Measurements from ENCODE around the gene CNTN1. TPM values are rescaled to one million over a fixed set of nuclear protein-coding genes. Genes with fewer than 3 reads are reported as not detected.

The CNTN1 gene
- total and polyA plus RNA-seq, 10 of the 15 experiments (the other 5 are each of a cell fraction or from before 2014, with no cell fraction given) = 0.06 to 0.14 TPM; not detected in 8

DNA sequence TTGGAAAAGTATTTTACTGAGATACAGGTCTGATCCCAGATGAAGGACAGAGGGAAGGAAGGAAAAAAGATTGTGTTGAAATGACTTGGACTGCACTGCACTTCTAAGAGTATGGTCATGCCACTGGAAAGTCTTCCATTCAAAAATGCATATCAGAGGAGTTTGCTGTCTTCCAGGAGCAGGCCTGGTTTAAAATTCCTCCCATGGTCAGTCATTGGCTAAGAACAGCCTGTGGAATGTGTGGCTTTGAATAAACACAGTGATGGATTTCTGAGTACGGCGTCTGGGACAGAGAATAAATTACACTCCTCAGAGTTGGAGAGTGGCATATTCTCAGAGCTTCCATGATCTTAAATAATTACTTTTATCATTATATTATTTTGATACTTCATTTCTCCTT is 250.1 kb downstream of the CNTN1 start (continued):
- TF ChIP-seq ZBTB40 (IDR thresholded peaks at IDR 0.05; ENCODE audit: borderline replicate concordance) (no peak), FOXK2 (IDR thresholded peaks at IDR 0.05) (no peak), RCOR1 (conservative IDR thresholded peaks at IDR 0.05; ENCODE audit: low read depth, low read length) (no peak), PML (IDR thresholded peaks at IDR 0.05; ENCODE audit: low read length) (no peak), JUNB (IDR thresholded peaks at IDR 0.05) (no peak), ZSCAN29 (IDR thresholded peaks at IDR 0.05) (no peak), HDAC2 (IDR thresholded peaks at IDR 0.05) (no peak)
- TF ChIP-seq, protein P1, sequence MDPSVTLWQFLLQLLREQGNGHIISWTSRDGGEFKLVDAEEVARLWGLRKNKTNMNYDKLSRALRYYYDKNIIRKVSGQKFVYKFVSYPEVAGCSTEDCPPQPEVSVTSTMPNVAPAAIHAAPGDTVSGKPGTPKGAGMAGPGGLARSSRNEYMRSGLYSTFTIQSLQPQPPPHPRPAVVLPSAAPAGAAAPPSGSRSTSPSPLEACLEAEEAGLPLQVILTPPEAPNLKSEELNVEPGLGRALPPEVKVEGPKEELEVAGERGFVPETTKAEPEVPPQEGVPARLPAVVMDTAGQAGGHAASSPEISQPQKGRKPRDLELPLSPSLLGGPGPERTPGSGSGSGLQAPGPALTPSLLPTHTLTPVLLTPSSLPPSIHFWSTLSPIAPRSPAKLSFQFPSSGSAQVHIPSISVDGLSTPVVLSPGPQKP (IDR thresholded peaks at IDR 0.05; ENCODE audit: low read depth, low read length) = no peak

DNA sequence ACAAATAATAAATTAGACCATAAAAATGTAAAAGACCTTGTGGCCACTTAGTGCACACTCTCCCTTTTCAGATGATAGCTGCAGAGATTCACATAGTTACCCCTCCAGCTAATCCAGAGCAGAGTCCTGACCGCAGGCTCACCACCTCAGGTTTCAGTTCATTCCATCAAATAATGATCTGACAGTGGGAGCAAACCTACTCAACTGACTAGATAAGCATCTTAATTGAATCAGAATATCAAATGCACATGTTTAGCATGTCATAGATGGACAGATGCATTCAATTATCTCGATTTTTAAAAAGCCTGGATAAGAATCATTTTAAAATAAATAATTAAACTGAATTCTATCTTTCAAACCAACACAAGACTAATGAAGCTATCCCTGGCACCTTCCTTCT is 253.5 kb downstream of the CNTN1 start:
- intact Hi-C loops (cut with micrococcal nuclease; ENCODE audit: unreplicated experiment) (loop anchor here (2.0 to 5.0 kb wide), 3 partner anchors 332 to 1427 kb away; no protein-coding TSS in a partner anchor), in situ Hi-C loops (cut with MboI) (loop anchor here (5.0 kb wide), 1 partner anchor 1077 kb away; no protein-coding TSS in a partner anchor)
- RAD21 ChIA-PET (ENCODE audit: unreplicated experiment) = interaction anchor here (0.6 to 1.5 kb wide), 7 partner anchors 16 to 1426 kb away, joined by 3 to 11 read pairs (median 3); no protein-coding TSS in a partner anchor
- CTCF ChIA-PET = interaction anchor here (0.7 to 3.1 kb wide), 13 partner anchors 10 to 1623 kb away, joined by 3 to 25 read pairs (median 3); no protein-coding TSS in a partner anchor
- Histone ChIP-seq H3K4me2 (ENCODE audit: control insufficient read depth, insufficient read depth) (no peak overlapping the region), H3K4me3 (no peak overlapping the region), H4K20me1 (ENCODE audit: control insufficient read depth, insufficient read depth) (no peaks in the 10 kb centered on the region), H3K79me2 (ENCODE audit: control insufficient read depth, insufficient read depth, low read length) (no peaks in the 10 kb centered on the region), H3K4me1 (ENCODE audit: control insufficient read depth, insufficient read depth, low read length) (no peaks in the 10 kb centered on the region), H3K27ac (ENCODE audit: control insufficient read depth, insufficient read depth) (no peak overlapping the region), H3K9me3 (replicated peaks; ENCODE audit: control insufficient read depth, insufficient read depth, low read length) (no peaks in the 10 kb centered on the region), H3K27me3 (replicated peaks in 1 of 2; ENCODE audit: control insufficient read depth in 2 of 2, insufficient read depth in 2 of 2, low read length in 1 of 2) (no peaks in the 10 kb centered on the region), H2AFZ (ENCODE audit: control insufficient read depth, low read depth, low read length) (no peak overlapping the region), H3K9ac (ENCODE audit: control insufficient read depth, insufficient read depth, low read length) (no peak overlapping the region), H3K36me3 (ENCODE audit: control insufficient read depth in 2 of 2, insufficient read depth in 2 of 2, low read length in 1 of 2) (no peaks in the 10 kb centered on the region)
- WGBS (ENCODE audit: insufficient coverage, insufficient replicate concordance, low lambda C conversion rate, missing lambda C conversion rate) = 45% methylated on average over 2 of the region's 2 CpGs
- DNase-seq (ENCODE audit: low read depth, low spot score) (no peak), ATAC-seq (no peak), FAIRE-seq (no peak)
- BruUV-seq (replicated peaks) = no TSS peak
- SMC1A ChIA-PET (ENCODE audit: uncharacterized antibody, unreplicated experiment) = interaction anchor here (0.6 to 1.4 kb wide), 7 partner anchors 11 to 1104 kb away, joined by 3 to 7 read pairs (median 3); no protein-coding TSS in a partner anchor
- POLR2A ChIA-PET = no interaction called here
- TF ChIP-seq, protein P2, sequence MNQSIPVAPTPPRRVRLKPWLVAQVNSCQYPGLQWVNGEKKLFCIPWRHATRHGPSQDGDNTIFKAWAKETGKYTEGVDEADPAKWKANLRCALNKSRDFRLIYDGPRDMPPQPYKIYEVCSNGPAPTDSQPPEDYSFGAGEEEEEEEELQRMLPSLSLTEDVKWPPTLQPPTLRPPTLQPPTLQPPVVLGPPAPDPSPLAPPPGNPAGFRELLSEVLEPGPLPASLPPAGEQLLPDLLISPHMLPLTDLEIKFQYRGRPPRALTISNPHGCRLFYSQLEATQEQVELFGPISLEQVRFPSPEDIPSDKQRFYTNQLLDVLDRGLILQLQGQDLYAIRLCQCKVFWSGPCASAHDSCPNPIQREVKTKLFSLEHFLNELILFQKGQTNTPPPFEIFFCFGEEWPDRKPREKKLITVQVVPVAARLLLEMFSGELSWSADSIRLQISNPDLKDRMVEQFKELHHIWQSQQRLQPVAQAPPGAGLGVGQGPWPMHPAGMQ (IDR thresholded peaks at IDR 0.05; ENCODE audit: borderline replicate concordance) = no peak
- TF ChIP-seq SP1 (IDR thresholded peaks at IDR 0.05; ENCODE audit: low read depth, low read length) = no peak
- no peak for TF ChIP-seq JUNB (IDR thresholded peaks at IDR 0.05)
- no peak for TF ChIP-seq ZNF207 (IDR thresholded peaks at IDR 0.05; ENCODE audit: borderline replicate concordance)
- no peak for TF ChIP-seq EZH2 (IDR thresholded peaks at IDR 0.05; ENCODE audit: borderline replicate concordance, control insufficient read depth, low read depth, low read length)
- no peak for TF ChIP-seq FOXM1 (IDR thresholded peaks at IDR 0.05; ENCODE audit: low read depth, low read length)
- TF ChIP-seq ATF7 (IDR thresholded peaks at IDR 0.05; ENCODE audit: low read depth) = no peak
- no peak for TF ChIP-seq ZNF384 (IDR thresholded peaks at IDR 0.05; ENCODE audit: borderline replicate concordance, low read depth, low read length)
- TF ChIP-seq FOXK2 (IDR thresholded peaks at IDR 0.05) = no peak
